Rectal smooth muscle tissue (tissue), 1 donor: ENCODE results near the gene TRIM34.
"Not testable (repeated sequence)": the region's sequence is repeated elsewhere in the genome, so short reads cannot be mapped to it uniquely, and the experiment has no call there.

ENCODE experiments used
- H3K27ac ChIP-seq: one replicate; pipeline ENCODE4 v1.7.0; 2013; ENCODE audit warnings: low read depth, low read length, inconsistent platforms
- H3K27me3 ChIP-seq: one replicate; pipeline ENCODE4 v1.7.0; 2013; ENCODE audit warnings: low read length; ENCODE audit not compliant: control insufficient read depth, insufficient read depth
- H3K36me3 ChIP-seq: one replicate; pipeline ENCODE4 v1.7.0; 2013; ENCODE audit warnings: low read length; ENCODE audit not compliant: control insufficient read depth, insufficient read depth
- H3K4me1 ChIP-seq: one replicate; pipeline ENCODE4 v1.7.0; 2013; ENCODE audit warnings: low read length; ENCODE audit not compliant: control insufficient read depth, insufficient read depth
- H3K4me3 ChIP-seq: one replicate; pipeline ENCODE4 v1.7.0; 2013; ENCODE audit warnings: low read length
- H3K9ac ChIP-seq: one replicate; pipeline ENCODE4 v1.7.0; 2013; ENCODE audit warnings: low read length

Gene TRIM34

DNA sequence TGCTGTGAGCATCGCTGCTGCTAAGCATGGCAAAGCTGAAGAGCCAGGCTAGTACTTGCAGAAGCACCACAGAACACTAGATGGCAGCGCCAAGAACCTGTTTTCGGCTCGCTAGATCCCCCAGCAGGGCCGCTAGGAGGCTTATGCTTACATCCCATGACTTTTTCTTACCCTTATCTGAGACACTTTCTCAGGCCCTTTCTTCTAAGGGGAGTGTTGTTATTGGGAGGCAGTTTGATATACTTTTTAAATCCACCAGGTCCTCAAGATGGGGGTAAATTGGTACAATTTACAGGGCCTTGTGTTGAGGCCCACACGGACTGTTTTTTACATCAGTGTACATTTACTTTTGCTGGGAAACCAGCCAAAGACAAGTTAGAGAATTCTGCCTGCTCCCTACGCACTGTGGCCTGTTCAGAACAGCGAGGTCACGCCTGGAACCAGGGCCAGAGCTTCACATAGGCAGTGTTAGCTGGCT lies 24.4 kb upstream of the TRIM34 start:
- Histone ChIP-seq H3K27ac (peak overlapping the region; percentile 58), H3K4me3 (no peak overlapping the region), H3K4me1 (peaks cover 2% of the 10 kb centered on the region), H3K9ac (no peak overlapping the region), H3K27me3 (no peaks in the 10 kb centered on the region), H3K36me3 (no peaks in the 10 kb centered on the region)

DNA sequence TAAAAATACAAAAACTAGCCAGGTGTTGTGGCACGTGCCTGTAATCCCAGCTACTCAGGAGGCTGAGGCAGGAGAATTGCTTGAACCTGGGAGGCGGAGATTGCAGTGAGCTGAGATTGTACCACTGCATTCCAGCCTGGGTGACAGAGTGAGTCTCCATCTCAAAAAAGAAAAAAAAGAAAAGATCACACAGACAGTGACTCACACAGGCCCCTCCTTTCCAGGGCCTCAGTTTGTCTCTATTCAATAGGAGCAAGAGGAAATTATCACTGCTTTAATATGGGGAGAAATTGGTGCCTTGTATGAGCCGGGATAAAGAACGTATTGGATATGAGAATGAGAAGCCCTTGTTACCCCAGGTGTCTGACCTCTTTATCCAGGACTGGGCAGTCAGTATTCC lies 22.0 kb upstream of the TRIM34 start:
- H3K9ac ChIP-seq: not testable (repeated sequence)

DNA sequence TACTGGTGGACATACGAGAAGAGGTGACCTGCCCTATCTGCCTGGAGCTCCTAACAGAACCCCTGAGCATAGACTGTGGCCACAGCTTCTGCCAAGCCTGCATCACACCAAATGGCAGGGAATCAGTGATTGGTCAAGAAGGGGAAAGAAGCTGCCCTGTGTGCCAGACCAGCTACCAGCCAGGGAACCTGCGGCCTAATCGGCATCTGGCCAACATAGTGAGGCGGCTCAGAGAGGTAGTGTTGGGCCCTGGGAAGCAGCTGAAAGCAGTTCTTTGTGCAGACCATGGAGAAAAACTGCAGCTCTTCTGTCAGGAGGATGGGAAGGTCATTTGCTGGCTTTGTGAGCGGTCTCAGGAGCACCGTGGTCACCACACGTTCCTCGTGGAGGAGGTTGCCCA lies 21.5 kb upstream of the TRIM34 start:
- H3K9ac ChIP-seq: no peak overlapping the region
- H3K27ac ChIP-seq: no peak overlapping the region
- H3K4me3 ChIP-seq: no peak overlapping the region
- H3K4me1 ChIP-seq: peaks cover 5% of the 10 kb centered on the region
- H3K36me3 ChIP-seq: no peaks in the 10 kb centered on the region
- no peaks in the 10 kb centered on the region for H3K27me3 ChIP-seq

More for the DNA sequence above, 22.0 kb upstream of the TRIM34 start:
- H3K4me3 ChIP-seq, H3K36me3 ChIP-seq, H3K4me1 ChIP-seq, H3K27me3 ChIP-seq, H3K27ac ChIP-seq: not testable (repeated sequence)

DNA sequence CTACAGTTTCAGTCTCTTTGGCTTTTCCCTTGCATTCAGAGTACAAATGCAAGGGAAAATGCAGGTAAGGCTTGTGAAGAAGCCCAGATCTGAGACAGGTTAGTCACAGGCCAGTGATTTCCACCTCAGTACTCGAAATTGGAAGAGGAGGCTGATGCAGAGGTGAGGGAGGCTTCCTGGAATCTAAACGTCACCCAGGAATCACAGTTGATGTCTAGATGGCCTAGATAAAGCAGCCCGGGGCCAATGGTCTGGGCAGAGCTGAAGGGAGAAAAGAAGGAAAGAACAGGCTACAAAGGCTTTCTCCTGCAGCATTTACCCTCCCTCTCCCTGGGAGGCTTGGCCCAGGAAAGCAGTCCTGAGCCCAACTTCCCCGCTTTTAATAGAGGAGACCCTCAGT lies 19.9 kb upstream of the TRIM34 start:
- no peak overlapping the region for H3K9ac ChIP-seq
- H3K27me3 ChIP-seq: no peaks in the 10 kb centered on the region
- no peak overlapping the region for H3K27ac ChIP-seq
- no peak overlapping the region for H3K4me3 ChIP-seq
- peaks cover 5% of the 10 kb centered on the region for H3K4me1 ChIP-seq
- no peaks in the 10 kb centered on the region for H3K36me3 ChIP-seq

DNA sequence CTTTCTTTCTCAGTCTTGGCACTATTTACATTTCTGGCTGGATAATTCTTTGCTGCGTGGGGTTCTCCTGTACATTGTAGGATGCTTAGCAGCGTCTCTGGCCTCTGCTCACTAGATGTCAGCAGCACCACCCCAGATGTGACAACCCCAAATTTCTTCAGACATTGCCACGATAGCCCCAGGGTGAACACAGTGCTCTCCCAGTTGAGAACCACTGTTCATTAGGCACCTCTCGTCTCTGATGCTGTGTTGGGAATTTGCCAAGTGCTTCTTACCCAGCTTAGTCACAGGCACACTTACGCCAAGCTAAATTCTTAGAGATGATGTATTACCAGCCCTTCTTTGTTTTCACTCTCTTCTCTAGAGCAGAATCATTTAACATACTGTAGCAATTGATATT lies 19.0 kb upstream of the TRIM34 start:
- Histone ChIP-seq H3K27ac (no peak overlapping the region), H3K4me3 (no peak overlapping the region), H3K27me3 (no peaks in the 10 kb centered on the region)

DNA sequence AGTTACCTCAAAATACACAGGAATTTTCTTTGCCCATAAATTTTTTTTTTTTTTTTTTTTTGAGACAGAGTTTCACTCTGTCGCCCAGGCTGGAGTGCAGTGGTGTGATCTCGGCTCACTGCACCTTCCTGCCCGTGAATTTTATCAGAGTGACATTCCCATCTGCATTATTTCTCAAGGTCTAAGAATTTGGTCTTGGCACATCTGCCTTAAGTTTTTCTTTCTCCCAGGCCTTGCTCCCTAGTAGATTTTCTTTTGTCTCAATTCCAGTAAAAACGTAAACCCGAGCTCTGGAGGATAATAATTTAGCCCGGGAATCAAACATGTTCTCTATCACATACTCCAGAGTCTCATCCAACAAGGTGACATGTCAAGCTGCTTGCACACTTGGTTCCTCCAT lies 16.0 kb upstream of the TRIM34 start:
- no peak overlapping the region for H3K9ac ChIP-seq
- no peak overlapping the region for H3K27ac ChIP-seq
- no peaks in the 10 kb centered on the region for H3K36me3 ChIP-seq
- peaks cover 3% of the 10 kb centered on the region for H3K4me1 ChIP-seq
- no peak overlapping the region for H3K4me3 ChIP-seq
- no peaks in the 10 kb centered on the region for H3K27me3 ChIP-seq

More for the DNA sequence above, 19.0 kb upstream of the TRIM34 start:
- H3K4me1 ChIP-seq: peaks cover 3% of the 10 kb centered on the region
- H3K9ac ChIP-seq: no peak overlapping the region
- H3K36me3 ChIP-seq: no peaks in the 10 kb centered on the region

DNA sequence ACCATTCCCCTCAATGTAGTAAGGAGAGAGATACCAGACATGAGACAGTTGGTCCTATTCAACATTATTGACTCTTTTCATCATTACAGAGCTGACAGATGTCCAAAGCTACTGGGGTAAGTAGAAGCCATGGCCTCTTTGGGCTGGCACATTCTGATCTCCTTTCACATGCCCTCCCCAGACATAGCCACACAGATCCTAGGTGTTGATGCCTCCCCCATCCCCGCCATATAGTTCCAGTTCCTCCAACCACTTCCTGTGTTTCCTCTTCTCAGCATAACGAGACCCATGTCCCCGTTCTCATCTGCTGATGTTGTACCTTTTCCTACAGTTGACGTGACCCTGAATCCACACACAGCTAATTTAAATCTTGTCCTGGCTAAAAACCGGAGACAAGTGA lies 14.4 kb upstream of the TRIM34 start:
- no peak overlapping the region for H3K9ac ChIP-seq
- no peak overlapping the region for H3K27ac ChIP-seq
- no peaks in the 10 kb centered on the region for H3K27me3 ChIP-seq
- no peak overlapping the region for H3K4me3 ChIP-seq
- H3K36me3 ChIP-seq: no peaks in the 10 kb centered on the region
- peaks cover 3% of the 10 kb centered on the region for H3K4me1 ChIP-seq

DNA sequence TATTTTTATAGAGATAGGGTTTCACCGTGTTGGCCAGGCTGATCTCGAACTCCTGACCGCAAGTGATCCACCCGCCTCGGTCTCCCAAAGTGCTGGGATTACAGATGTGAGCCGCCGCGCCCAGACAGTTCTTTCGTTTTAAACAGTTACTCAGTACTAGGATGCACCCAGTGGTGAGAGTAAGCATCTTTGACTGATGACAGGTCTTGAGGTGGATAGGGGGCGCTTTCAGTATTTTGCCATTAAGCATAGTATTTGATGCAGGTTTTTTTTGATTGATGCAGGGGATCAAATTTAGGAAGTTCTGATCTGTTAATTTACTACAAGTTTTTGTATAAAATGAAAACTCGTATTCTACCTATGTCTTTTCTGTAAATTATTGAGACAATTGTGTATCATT lies 13.2 kb upstream of the TRIM34 start:
- H3K4me3 ChIP-seq: no peak overlapping the region
- H3K4me1 ChIP-seq: no peaks in the 10 kb centered on the region
- H3K27me3 ChIP-seq: no peaks in the 10 kb centered on the region
- no peak overlapping the region for H3K27ac ChIP-seq
- no peak overlapping the region for H3K9ac ChIP-seq
- H3K36me3 ChIP-seq: no peaks in the 10 kb centered on the region

DNA sequence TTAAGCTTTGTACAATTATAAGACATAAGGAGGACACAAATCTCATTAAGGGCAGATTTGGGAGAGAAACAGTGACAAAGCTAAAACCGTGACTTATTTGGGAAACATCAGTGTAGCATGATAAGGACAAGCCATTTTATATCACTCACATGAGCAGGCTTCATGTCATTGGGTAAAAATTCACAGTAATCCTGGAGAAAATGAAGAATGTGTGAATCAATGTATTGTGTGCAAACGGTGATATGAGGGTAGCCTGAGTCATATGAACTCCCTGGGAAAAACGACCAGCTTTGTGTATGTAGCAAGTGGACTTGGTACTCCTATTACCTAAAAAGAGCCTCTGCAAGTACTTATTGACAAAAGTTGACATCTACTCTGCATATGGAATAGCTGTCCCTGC lies 6.0 kb upstream of the TRIM34 start:
- no peak overlapping the region for H3K27ac ChIP-seq
- no peak overlapping the region for H3K4me3 ChIP-seq
- H3K27me3 ChIP-seq: no peaks in the 10 kb centered on the region
- peaks cover 2% of the 10 kb centered on the region for H3K4me1 ChIP-seq
- H3K36me3 ChIP-seq: no peaks in the 10 kb centered on the region
- no peak overlapping the region for H3K9ac ChIP-seq

DNA sequence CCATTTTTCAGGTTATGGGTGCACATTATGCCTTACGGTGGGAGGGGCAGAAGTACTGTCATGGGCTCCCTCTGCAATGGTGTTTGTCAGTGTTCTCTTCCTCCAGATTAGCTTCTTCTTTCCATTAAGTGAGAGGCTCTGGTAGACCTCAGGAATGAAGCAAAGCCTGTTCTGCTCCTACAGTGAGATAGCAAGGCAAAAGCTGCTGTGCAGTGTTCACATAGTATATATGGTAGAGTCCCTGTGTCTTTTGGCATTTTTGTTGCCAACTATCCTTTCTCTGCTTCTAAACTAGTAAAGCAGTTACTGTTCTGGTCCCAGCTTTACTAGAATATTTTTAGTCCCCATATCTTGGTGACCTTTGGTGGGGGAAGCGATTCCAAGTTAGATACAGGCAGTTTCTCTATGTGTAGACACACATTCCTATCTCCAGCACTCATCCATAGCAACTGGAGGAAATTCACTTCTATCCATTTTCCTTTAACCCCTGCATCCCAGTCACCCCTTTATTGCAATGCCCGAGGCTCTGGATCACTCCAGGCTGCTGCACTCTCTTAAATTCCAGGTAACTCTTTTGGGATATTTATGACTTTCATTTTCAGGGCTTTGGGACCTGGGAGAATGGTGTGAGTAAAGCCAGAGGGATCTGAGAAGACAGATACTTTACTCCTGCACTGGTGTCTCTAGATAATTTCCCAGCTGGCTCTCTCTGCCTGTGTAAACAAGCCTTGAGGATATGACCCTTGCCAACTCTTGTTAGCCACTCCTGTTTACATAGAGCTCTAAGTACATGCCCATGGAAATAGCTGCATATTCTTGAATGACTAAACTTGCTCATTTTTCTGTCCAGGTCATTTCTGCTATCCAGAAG lies 3.9 kb upstream of the TRIM34 start:
- Histone ChIP-seq H3K9ac (no peak overlapping the region), H3K4me3 (no peak overlapping the region), H3K4me1 (peaks cover 7% of the 10 kb centered on the region), H3K27ac (peak overlapping the region; percentile 34), H3K36me3 (no peaks in the 10 kb centered on the region), H3K27me3 (no peaks in the 10 kb centered on the region)

DNA sequence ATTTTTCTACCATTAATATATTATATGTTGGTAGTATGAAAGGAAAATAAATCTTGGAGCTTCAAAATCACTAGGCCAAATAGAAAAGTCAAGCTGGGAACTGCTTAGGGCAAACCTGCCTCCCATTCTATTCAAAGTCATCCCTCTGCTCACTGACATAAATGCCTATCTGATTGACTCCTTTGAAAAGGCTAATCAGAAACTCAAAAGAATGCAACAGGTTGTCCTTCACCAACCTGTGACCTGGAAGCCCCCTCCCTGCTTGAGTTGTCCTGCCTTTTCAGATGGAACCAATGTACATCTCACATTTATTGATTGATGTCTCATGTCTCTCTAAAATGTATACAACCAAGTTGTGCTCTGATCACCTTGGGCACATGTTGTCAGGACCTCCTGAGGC lies 3.2 kb upstream of the TRIM34 start:
- no peak overlapping the region for H3K9ac ChIP-seq
- no peak overlapping the region for H3K27ac ChIP-seq
- H3K4me3 ChIP-seq: no peak overlapping the region

DNA sequence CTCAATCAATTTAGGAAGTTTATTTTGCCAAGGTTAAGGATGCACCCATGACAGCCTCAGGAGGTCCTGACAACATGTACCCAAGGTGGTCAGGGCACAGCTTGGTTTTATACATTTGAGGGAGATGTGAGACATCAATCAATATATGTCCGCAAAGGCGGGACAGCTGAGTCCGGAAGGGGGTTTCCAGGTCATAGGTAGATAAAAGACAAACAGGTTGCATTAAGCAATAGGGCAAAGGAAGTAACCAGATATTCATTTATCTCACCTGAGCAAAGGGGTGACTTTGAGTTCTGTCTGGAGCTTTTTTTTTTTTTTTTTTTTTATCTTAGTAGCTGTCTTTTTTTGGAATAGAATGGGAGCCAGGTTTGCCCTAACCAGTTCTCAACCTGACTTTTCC lies 2.0 kb upstream of the TRIM34 start:
- no peak overlapping the region for H3K9ac ChIP-seq
- no peak overlapping the region for H3K27ac ChIP-seq
- no peak overlapping the region for H3K4me3 ChIP-seq
- peaks cover 8% of the 10 kb centered on the region for H3K4me1 ChIP-seq
- H3K27me3 ChIP-seq: no peaks in the 10 kb centered on the region
- H3K36me3 ChIP-seq: no peaks in the 10 kb centered on the region

More for the DNA sequence above, 3.2 kb upstream of the TRIM34 start:
- Histone ChIP-seq H3K27me3 (no peaks in the 10 kb centered on the region), H3K36me3 (no peaks in the 10 kb centered on the region), H3K4me1 (peaks cover 8% of the 10 kb centered on the region)

DNA sequence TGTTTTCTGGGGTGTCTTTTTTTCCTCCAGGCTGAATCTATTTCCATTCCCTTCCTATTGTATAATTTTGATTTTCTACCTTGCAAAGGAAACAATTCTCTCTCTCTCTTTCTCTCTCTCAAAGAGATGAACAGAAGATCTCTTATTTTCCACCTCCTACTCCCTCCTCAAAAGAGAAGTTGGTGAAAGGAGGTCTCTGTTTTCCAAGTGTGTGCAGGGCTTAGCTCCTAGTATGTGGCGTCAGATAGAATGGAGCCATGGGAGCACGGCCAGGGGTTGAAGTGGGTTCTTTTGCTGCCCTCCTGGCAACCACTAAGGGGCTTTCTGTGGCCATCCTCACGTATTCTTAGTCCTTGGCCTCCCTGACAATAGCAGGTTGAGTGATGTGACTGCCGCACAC lies 480 bp downstream of the TRIM34 start:
- H3K36me3 ChIP-seq: no peaks in the 10 kb centered on the region
- peak overlapping the region; percentile 87 for H3K4me3 ChIP-seq
- H3K27ac ChIP-seq: peak overlapping the region; percentile 57
- peaks cover 8% of the 10 kb centered on the region for H3K4me1 ChIP-seq
- H3K27me3 ChIP-seq: no peaks in the 10 kb centered on the region
- H3K9ac ChIP-seq: peak overlapping the region; percentile 63
